BJ (cell line): Measurements from ENCODE around the gene S1PR3. TPM values are rescaled to one million over a fixed set of nuclear protein-coding genes. Genes with fewer than 3 reads are reported as not detected.

Experiments used
- CTCF ChIA-PET: fragments of 350-600 bp; formaldehyde crosslinking; extraction: SDS; loops from one replicate; lab custom pipeline; 2021; ENCODE audit warnings: antibody characterized with exemption, inconsistent platforms; lab: Yijun Ruan, JAX
- POLR2A ChIA-PET: fragments of 300-600 bp; sonication (Branson Sonifier 250); formaldehyde crosslinking; extraction: SDS; loops from one replicate; lab custom pipeline; 2021; ENCODE audit warnings: antibody characterized with exemption; lab: Charles Lee
- DNase-seq: peaks from one replicate; pipeline ENCODE4 v3.0.0-alpha.2; 2011; ENCODE audit warnings: low read depth
- H3K27me3 ChIP-seq: 2 replicates; pipeline ENCODE4 v1.6.0; 2011; ENCODE audit warnings: low read length; ENCODE audit not compliant: control insufficient read depth, insufficient read depth
- H3K36me3 ChIP-seq: 2 replicates; pipeline ENCODE4 v1.5.1; 2011; ENCODE audit warnings: low read length; ENCODE audit not compliant: control insufficient read depth, insufficient read depth
- H3K4me3 ChIP-seq: 2 replicates; pipeline ENCODE4 v1.5.1; 2011; ENCODE audit warnings: low read depth, mild to moderate bottlenecking, control low read depth, low read length
- polyA plus RNA-seq: library from polyadenylated mRNA; depleted of rRNA; stranded (reverse); fragments of >200 nt; gene quantifications from 2 replicates; pipeline ENCODE4 v1.2.3, GENCODE V29; 2011
- TF ChIP-seq, protein P1 (sequence below): IDR thresholded peaks from 2 replicates; pipeline ENCODE4 v1.5.1; 2011; ENCODE audit warnings: low read depth, mild to moderate bottlenecking, control low read depth, inconsistent platforms, low read length, moderate library complexity; ENCODE audit not compliant: insufficient read depth

The S1PR3 gene
- polyA plus RNA-seq, 1 experiment: 20.3 TPM

DNA sequence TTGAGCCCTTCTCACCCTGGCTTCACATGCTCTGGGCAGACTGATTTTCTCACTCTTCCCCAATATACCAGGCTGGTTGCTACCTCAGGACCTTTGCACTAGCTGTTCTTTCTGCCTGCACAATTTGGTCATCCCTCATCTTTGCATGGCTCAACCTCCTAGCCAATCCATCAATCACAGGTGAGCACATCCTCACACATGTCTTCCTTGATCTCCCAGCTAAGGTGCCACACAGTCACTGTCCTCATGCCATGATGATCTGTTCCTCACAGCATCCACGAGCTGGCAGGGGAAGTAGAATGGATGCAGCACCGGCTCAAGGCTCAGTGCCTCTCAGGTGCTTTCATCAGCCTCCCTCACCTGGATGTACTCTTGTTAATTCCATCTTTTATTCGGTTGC is 30.6 kb upstream of the S1PR3 start:
- H3K27me3 ChIP-seq: peaks cover 2% of the 10 kb centered on the region
- ChIA-PET POLR2A (no interaction called here), CTCF (no interaction called here)
- TF ChIP-seq, protein P1, sequence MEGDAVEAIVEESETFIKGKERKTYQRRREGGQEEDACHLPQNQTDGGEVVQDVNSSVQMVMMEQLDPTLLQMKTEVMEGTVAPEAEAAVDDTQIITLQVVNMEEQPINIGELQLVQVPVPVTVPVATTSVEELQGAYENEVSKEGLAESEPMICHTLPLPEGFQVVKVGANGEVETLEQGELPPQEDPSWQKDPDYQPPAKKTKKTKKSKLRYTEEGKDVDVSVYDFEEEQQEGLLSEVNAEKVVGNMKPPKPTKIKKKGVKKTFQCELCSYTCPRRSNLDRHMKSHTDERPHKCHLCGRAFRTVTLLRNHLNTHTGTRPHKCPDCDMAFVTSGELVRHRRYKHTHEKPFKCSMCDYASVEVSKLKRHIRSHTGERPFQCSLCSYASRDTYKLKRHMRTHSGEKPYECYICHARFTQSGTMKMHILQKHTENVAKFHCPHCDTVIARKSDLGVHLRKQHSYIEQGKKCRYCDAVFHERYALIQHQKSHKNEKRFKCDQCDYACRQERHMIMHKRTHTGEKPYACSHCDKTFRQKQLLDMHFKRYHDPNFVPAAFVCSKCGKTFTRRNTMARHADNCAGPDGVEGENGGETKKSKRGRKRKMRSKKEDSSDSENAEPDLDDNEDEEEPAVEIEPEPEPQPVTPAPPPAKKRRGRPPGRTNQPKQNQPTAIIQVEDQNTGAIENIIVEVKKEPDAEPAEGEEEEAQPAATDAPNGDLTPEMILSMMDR: no peak
- H3K36me3 ChIP-seq: no peaks in the 10 kb centered on the region
- DNase-seq: no peak
- H3K4me3 ChIP-seq: no peak overlapping the region

DNA sequence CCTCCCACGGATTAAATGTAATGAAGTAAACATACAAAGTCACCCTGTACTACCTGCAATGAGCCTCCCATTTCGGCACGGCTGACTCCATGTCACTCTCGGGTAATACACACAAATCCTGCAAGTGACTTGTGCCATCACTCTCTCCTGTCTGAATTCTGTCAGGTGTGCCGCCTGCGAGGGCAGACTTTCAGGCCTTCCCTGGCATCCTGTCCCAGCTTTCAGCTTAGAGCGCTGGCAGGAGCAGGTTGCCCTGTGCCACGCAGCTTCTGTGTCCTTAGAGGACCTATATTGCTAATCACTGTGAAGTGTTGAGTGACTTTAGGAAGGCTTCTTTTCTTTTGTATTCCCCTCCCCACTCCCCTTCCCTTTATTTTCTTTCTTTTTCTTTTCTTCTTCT is 25.8 kb upstream of the S1PR3 start:
- ChIA-PET CTCF (no interaction called here), POLR2A (no interaction called here)
- peaks cover 2% of the 10 kb centered on the region for H3K27me3 ChIP-seq
- H3K36me3 ChIP-seq: no peaks in the 10 kb centered on the region
- TF ChIP-seq, protein P1: no peak
- DNase-seq: no peak
- H3K4me3 ChIP-seq: no peak overlapping the region

DNA sequence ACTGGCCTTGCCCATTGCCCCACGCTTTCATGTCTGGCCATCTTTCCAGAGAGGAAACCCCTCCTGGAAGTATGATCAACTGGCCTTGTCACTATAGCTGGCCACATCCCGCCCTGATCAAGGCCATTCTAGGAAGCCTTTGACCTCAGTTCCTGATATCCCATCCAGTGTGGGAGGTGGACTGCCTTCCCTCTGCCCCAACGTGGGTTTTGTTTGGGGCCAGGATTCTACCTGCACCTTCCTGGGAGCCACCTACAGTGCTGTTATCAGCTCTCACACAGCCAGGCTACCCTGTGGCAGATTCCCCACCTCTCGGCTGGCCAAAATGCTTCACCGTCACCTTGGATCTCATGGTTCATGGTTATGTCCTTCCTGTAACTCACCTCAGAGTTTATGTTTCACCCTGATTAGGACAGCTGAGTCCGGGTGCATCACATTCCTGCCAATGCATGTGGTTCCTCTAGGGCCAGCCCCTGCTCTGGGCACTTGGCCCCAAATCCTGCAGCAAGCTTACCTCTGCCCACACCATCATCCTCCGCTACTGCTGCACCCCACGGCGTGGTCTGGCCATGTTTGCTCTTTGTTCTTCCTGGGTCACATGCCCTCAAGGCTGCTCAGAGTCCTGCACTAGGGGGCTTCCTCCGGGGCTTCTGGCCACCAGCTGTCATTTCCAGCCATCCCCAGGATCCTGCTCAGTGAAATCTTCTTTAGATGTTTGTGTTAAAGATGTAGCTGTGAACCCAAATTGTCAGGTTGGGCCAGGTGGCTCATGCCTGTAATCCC is 24.2 kb upstream of the S1PR3 start:
- DNase-seq: no peak
- ChIA-PET POLR2A (no interaction called here), CTCF (interaction anchor here (1.0 to 1.3 kb wide), 2 partner anchors 13 to 14 kb away, joined by 3 to 4 read pairs; no protein-coding TSS in a partner anchor)
- H3K36me3 ChIP-seq: no peaks in the 10 kb centered on the region
- TF ChIP-seq, protein P1: no peak
- H3K4me3 ChIP-seq: no peak overlapping the region
- H3K27me3 ChIP-seq: peaks cover 1% of the 10 kb centered on the region

DNA sequence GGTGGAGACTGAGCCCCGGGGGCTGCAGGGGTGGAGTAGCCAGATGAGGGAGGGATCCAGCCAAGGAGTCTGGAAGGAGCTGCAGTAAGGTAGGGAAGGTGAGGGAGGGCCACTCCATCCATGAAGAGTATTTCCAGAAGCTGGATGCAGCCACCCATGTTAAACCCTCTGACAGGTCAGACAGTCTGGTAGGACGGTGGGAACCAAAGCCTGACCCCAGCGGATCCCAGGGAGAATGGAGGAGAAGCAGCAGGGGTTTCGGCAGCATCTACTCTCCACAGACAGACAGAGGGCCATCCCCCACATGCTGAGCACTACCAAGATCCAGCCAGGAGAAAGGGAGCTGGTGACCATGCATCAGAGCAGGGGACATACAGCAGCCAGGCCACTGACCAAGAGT is 22.5 kb upstream of the S1PR3 start:
- Histone ChIP-seq H3K36me3 (no peaks in the 10 kb centered on the region), H3K4me3 (no peak overlapping the region), H3K27me3 (peaks cover 1% of the 10 kb centered on the region)
- ChIA-PET CTCF (interaction anchor here (0.6 to 0.8 kb wide), 2 partner anchors 15 to 549 kb away, joined by 3 read pairs; no protein-coding TSS in a partner anchor), POLR2A (no interaction called here)
- TF ChIP-seq, protein P1: no peak
- no peak for DNase-seq

DNA sequence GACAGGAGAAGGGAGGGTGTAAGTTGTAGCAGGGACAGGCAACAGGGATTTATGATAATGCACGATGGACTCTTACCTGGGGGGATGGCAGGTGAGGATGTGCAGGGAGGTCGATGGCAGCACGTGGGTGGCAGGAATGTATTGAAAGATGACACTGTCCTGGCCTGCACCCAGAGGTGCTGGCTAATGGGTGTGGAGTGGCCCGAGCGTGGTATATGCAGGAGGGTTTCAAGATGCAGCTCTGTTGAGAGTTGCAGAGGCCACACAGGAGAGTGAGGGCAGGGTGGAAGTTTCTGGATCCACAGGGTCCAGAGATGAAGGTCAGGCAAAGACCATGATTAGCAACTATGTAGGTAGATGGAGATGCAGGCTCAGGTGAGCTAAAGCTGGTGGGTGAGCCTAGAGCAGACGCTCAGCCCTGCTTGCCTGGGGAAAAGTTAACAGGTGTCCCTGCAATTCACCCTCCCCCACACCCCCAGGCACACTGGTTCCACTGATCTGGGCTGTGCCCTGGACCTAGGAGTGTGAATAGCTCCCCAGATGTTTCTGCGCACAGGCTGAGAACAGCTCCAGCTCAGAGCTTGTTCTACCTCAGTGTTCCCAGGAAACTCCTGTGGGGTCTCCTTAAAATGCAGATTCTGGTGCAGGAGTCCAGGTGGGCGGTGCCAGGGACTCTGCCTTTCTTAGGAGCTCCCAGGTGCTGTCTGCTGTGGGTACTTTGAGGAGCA is 21.5 kb upstream of the S1PR3 start:
- H3K36me3 ChIP-seq: no peaks in the 10 kb centered on the region
- no peak for DNase-seq
- H3K4me3 ChIP-seq: no peak overlapping the region
- TF ChIP-seq, protein P1: no peak
- H3K27me3 ChIP-seq: peaks cover 1% of the 10 kb centered on the region
- POLR2A ChIA-PET: interaction anchor here (0.8 kb wide), 1 partner anchor 11 kb away, joined by 6 read pairs; no protein-coding TSS in a partner anchor
- CTCF ChIA-PET: interaction anchor here (0.8 kb wide), 1 partner anchor 16 kb away, joined by 3 read pairs; no protein-coding TSS in a partner anchor
